ENCODE data around the gene VPS45.

The VPS45 gene

DNA sequence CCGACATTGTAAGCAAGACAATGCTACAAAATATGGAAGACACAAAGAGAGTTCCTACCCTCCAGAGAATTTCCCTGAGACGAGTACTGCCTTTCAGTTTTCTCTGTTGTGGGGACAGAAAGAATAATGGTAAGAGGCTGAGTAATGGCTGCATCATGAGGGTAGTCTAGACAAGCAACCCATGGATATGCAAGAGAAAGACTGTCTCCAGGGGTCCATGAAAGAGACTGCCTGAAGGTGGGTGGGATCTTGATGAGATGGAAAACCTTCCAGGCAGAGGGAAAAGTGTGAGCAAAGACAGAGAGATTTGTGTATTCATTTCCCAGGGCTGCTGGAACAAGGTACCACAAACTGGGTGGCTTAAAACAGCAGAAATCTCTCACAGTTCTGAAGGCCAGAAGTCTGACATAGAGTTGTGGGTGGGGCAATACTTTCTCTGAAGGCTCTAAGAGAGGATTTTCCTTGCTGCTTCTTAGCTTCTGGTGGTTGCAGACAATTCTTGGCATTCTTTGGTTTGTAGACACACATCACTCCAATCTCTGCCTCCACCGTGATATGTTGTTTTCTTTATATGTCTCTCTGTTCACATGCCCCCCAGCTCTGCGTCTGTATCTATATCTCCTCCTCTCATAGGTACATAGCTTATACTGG lies 126.9 kb downstream of the VPS45 start:
- no peak for DNase-seq (ENCODE audit: extremely low read depth, low read depth)
- TF ChIP-seq, protein P1, sequence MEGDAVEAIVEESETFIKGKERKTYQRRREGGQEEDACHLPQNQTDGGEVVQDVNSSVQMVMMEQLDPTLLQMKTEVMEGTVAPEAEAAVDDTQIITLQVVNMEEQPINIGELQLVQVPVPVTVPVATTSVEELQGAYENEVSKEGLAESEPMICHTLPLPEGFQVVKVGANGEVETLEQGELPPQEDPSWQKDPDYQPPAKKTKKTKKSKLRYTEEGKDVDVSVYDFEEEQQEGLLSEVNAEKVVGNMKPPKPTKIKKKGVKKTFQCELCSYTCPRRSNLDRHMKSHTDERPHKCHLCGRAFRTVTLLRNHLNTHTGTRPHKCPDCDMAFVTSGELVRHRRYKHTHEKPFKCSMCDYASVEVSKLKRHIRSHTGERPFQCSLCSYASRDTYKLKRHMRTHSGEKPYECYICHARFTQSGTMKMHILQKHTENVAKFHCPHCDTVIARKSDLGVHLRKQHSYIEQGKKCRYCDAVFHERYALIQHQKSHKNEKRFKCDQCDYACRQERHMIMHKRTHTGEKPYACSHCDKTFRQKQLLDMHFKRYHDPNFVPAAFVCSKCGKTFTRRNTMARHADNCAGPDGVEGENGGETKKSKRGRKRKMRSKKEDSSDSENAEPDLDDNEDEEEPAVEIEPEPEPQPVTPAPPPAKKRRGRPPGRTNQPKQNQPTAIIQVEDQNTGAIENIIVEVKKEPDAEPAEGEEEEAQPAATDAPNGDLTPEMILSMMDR (IDR thresholded peaks at IDR 0.05; ENCODE audit: low read depth, low read length) = no peak
